Measurements from ENCODE around the gene KANK3. TPM values are rescaled to one million over a fixed set of nuclear protein-coding genes. Genes with fewer than 3 reads are reported as not detected.

KANK3 gene
- total and polyA plus RNA-seq, 2 donors (not counting 1 experiment from before 2014, with no cell fraction given) = 0.17 to 0.23 TPM

DNA sequence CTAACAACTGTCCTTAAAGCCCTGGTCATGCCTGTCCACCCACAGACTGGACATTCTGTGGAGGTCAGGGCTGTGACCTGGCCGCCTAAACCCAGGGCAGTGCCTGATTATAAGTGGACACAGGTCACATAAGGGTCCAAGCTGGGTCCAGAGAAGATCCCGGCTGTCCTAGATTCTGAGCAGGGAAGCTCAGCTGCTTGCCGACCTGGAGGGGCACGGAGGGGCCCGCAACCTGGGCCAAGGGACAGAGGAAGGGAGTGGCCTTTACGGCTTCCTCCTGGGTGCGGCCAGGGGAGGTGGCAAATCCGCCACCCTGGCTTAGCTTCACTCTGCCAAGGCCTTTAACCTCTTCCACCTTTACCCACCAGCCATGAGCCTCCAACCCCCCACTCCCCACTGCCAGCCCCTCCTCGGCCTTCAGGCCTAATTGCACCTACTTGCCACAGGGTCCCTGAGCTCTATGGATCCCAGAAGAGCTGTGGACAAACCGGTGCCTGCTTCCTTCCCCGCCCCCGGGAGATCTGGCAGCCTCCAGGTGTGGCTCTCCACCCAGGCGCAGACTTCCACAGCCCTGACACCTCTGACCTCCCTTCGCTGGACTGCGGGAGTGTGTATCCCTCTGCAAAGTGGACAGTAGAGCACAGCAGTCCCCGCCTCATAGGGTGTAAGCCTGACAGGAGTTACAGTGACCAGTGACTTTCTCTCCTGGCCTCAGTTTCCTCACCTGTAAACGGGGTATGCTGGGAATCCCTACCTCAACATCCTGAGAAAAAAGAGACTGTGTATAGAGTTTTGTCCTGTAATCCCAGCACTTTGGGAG is 36.6 kb downstream of the KANK3 start:
- Histone ChIP-seq H3K27me3 (ENCODE audit: control insufficient read depth, insufficient read depth, low read length) (no peaks in the 10 kb centered on the region), H3K4me3 (replicated peaks in 1 of 4; ENCODE audit: control extremely low read depth in 1 of 4, insufficient read depth in 1 of 4, low read depth in 3 of 4, low read length in 4 of 4) (no peak overlapping the region), H3K4me2 (ENCODE audit: extremely low read depth, insufficient read depth, low read length) (no peak overlapping the region), H3K4me1 (ENCODE audit: control insufficient read depth, extremely low read depth, insufficient read depth, low read length) (peaks cover 9% of the 10 kb centered on the region), H4K20me1 (ENCODE audit: control insufficient read depth, extremely low read depth, insufficient read depth, low read length) (no peaks in the 10 kb centered on the region), H3K36me3 (ENCODE audit: control insufficient read depth, insufficient read depth, low read length) (peaks cover 7% of the 10 kb centered on the region), H3K27ac (ENCODE audit: insufficient read depth, low read length) (no peak overlapping the region), H2AFZ (ENCODE audit: low read length) (no peak overlapping the region), H3K79me2 (ENCODE audit: control insufficient read depth, insufficient read depth, low read length) (no peaks in the 10 kb centered on the region), H3K9me3 (ENCODE audit: control insufficient read depth, insufficient read depth, low read depth, low read length) (no peaks in the 10 kb centered on the region), H3K9ac (ENCODE audit: insufficient read depth, low read length) (no peak overlapping the region)
- DNase-seq (ENCODE audit: low read depth in 2 of 2) = no peak
- TF ChIP-seq, protein P1, sequence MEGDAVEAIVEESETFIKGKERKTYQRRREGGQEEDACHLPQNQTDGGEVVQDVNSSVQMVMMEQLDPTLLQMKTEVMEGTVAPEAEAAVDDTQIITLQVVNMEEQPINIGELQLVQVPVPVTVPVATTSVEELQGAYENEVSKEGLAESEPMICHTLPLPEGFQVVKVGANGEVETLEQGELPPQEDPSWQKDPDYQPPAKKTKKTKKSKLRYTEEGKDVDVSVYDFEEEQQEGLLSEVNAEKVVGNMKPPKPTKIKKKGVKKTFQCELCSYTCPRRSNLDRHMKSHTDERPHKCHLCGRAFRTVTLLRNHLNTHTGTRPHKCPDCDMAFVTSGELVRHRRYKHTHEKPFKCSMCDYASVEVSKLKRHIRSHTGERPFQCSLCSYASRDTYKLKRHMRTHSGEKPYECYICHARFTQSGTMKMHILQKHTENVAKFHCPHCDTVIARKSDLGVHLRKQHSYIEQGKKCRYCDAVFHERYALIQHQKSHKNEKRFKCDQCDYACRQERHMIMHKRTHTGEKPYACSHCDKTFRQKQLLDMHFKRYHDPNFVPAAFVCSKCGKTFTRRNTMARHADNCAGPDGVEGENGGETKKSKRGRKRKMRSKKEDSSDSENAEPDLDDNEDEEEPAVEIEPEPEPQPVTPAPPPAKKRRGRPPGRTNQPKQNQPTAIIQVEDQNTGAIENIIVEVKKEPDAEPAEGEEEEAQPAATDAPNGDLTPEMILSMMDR (conservative IDR thresholded peaks at IDR 0.05 in 1 of 2, IDR thresholded peaks at IDR 0.05 in 1 of 2; ENCODE audit: low read depth in 1 of 2, low read length in 2 of 2) = no peak
- no peak for TF ChIP-seq EZH2 (IDR thresholded peaks at IDR 0.05; ENCODE audit: low read length, missing control alignments)

DNA sequence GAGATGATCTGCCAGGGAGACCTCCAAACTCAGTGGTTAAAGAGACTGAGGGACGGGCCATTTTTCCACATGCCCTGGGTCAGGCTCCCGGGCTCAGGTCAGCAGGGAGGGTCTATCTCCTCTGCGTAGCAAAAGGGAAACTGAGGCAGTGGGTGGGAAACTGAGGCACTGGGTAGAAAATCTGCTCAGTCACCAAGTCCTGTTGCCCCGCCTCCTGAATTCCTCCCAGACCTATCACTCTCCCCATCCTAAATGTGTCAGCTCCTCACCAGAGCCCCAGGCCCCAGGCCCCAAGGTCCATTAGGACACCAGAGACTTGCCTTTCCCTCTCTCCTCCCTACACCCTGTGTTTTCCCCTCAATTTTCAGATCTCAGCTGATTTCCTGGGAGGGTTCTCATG is 37.3 kb downstream of the KANK3 start:
- H3K4me1 ChIP-seq (ENCODE audit: control insufficient read depth, extremely low read depth, insufficient read depth, low read length) = peaks cover 9% of the 10 kb centered on the region
- no peak overlapping the region for H3K4me2 ChIP-seq (ENCODE audit: extremely low read depth, insufficient read depth, low read length)
- no peak for TF ChIP-seq EZH2 (IDR thresholded peaks at IDR 0.05; ENCODE audit: low read length, missing control alignments)
- TF ChIP-seq, protein P1 (conservative IDR thresholded peaks at IDR 0.05 in 1 of 2, IDR thresholded peaks at IDR 0.05 in 1 of 2; ENCODE audit: low read depth in 1 of 2, low read length in 2 of 2) = no peak
- no peaks in the 10 kb centered on the region for H3K9me3 ChIP-seq (ENCODE audit: control insufficient read depth, insufficient read depth, low read depth, low read length)
- no peak overlapping the region for H3K27ac ChIP-seq (ENCODE audit: insufficient read depth, low read length)
- H3K36me3 ChIP-seq (ENCODE audit: control insufficient read depth, insufficient read depth, low read length) = peaks cover 5% of the 10 kb centered on the region
- no peak for DNase-seq (ENCODE audit: low read depth in 2 of 2)
- H4K20me1 ChIP-seq (ENCODE audit: control insufficient read depth, extremely low read depth, insufficient read depth, low read length) = no peaks in the 10 kb centered on the region
- H3K79me2 ChIP-seq (ENCODE audit: control insufficient read depth, insufficient read depth, low read length) = no peaks in the 10 kb centered on the region
- no peak overlapping the region for H2AFZ ChIP-seq (ENCODE audit: low read length)
- no peak overlapping the region for H3K9ac ChIP-seq (ENCODE audit: insufficient read depth, low read length)
- H3K4me3 ChIP-seq (replicated peaks in 1 of 4; ENCODE audit: control extremely low read depth in 1 of 4, insufficient read depth in 1 of 4, low read depth in 3 of 4, low read length in 4 of 4) = no peak overlapping the region
- H3K27me3 ChIP-seq (ENCODE audit: control insufficient read depth, insufficient read depth, low read length) = no peaks in the 10 kb centered on the region

DNA sequence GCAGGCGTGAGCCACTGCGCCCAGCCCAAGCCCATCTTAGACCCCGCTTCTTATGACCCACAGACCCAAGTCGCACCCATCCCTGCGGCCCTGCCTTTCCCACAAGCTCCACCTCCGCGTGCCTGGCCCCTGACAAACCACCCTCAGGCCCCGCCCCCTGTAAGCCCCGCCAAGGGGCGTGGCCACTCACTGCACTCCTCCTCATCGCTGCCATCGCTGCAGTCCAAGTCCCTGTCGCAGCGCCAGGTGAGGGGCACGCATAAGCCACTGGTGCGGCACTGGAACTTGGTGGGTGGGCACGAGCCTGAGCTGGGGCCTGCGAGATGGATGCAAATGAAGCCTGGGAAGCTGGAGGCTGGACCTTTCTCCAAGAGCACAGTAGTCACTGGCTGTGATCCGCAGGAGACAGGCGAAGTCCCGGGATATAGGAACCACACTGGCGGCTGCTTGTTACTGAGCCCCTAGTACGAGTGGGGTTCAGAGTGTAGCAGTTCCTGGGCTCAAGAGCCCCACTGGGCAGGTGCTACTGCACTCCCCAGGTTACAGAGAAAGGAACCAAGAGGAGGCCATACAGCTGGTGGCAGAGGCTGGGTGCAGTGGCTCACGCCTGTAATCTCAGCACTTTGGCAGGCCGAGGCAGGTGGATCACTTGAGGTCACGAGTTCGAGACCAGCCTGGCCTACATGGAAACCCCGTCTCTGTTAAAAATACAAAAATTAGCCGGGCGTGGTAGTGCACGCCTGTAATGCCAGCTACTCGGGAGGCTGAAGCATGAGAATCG is 38.0 kb downstream of the KANK3 start:
- Histone ChIP-seq H3K27me3 (ENCODE audit: control insufficient read depth, insufficient read depth, low read length) (no peaks in the 10 kb centered on the region), H3K79me2 (ENCODE audit: control insufficient read depth, insufficient read depth, low read length) (no peaks in the 10 kb centered on the region), H3K4me3 (replicated peaks in 1 of 4; ENCODE audit: control extremely low read depth in 1 of 4, insufficient read depth in 1 of 4, low read depth in 3 of 4, low read length in 4 of 4) (no peak overlapping the region), H3K27ac (ENCODE audit: insufficient read depth, low read length) (no peak overlapping the region), H2AFZ (ENCODE audit: low read length) (no peak overlapping the region), H3K4me2 (ENCODE audit: extremely low read depth, insufficient read depth, low read length) (no peak overlapping the region), H3K9ac (ENCODE audit: insufficient read depth, low read length) (no peak overlapping the region), H3K36me3 (ENCODE audit: control insufficient read depth, insufficient read depth, low read length) (peaks cover 3% of the 10 kb centered on the region), H3K4me1 (ENCODE audit: control insufficient read depth, extremely low read depth, insufficient read depth, low read length) (peaks cover 9% of the 10 kb centered on the region), H4K20me1 (ENCODE audit: control insufficient read depth, extremely low read depth, insufficient read depth, low read length) (no peaks in the 10 kb centered on the region), H3K9me3 (ENCODE audit: control insufficient read depth, insufficient read depth, low read depth, low read length) (no peaks in the 10 kb centered on the region)
- no peak for DNase-seq (ENCODE audit: low read depth in 2 of 2)
- TF ChIP-seq EZH2 (IDR thresholded peaks at IDR 0.05; ENCODE audit: low read length, missing control alignments) = no peak
- TF ChIP-seq, protein P1 (conservative IDR thresholded peaks at IDR 0.05 in 1 of 2, IDR thresholded peaks at IDR 0.05 in 1 of 2; ENCODE audit: low read depth in 1 of 2, low read length in 2 of 2) = no peak

Measured in fibroblast of lung (primary cell).